GM19452 (cell line): ENCODE results near the gene KSR1.
"Not testable (repeated sequence)": the region's sequence is repeated elsewhere in the genome, so short reads cannot be mapped to it uniquely, and the experiment has no call there.

Source experiments
- ATAC-seq: cut with Tn5 transposase; IDR thresholded peaks from one replicate; pipeline ENCODE4 v1.9.1; 2021; ENCODE audit not compliant: unreplicated experiment

KSR1 gene

DNA sequence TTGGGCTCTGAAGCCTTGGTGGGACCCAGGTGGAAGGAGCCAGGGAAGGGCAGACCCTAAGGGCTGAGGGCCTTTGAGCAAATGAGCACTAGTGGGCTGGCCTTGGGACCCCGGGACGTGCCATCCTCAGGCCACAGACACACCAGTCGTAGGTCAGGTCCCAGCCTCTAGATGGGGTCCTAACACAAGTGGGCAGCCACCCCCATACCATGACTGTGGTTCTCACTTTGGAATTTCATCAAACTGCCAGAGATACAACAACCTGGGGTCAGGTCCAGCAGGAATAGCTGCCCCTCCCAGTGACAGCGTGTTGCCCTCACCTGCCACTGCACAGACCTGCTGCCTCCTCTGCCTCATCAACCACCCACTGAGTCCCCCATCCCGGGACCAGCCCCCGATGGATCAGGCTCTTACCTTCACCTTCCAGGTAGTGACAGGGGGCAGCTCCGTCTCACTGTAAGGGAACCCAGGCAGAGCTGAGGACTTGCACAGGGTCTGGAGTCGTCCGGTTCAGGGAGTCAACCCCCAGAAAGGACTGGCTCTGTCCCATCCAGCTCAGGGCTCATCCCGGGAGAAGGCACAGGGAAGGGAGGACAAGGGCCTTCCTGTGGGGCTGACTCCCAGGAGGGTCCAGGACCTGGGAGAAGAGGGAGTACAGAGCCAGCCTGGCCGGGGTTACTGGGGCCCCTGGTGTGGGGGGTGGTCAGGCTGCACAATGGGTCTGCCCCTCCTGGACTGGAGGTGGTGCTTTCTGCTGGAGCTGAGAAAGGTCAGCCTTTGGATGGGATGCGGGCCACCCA, 214.7 kb downstream of the KSR1 start:
- no peak for ATAC-seq

DNA sequence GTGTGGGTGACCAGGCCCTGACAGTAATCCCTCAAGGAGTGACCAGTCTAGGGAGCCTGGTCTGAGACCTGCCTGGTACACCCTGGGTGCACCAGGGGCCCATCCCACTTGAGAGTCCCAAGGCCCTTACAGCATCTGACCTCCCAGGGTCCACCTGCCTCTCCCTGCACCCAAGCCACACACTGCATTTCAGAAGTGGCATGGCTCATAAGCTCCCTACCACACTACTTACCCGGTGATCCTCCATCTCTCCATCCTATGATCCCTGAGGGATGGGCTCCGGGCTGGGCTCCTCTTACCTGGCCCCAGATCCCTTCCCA, 215.3 kb downstream of the KSR1 start:
- ATAC-seq, result no peak

DNA sequence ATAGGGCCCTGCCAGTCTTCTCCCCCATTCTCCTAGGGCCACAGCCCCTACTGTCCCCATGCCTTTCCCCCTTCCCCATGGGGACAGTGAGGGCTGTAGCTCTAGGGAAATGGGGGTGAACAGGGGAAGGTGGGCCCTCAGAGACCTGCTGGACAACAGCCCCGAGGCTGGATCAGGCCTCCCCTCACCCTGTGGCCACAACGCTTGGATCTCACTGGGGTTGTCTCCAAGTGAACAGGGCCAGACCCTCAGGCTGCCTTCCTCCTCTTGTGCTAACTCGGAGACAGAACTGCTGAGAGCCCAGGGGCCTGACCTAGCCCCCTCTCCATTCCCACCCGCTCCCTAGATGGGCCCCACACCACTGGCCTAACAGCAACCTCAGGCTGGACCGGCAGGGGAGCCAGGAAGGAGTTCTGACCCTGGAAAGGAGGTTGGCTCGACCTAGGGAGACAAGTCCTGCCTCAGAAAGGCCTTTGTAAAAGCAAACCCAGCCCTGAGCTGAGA, 215.8 kb downstream of the KSR1 start:
- not testable (repeated sequence) for ATAC-seq

- no peak for ATAC-seq
Observed at GRCh38 chr17:27674335-27674734, 218.1 kb downstream of the KSR1 start.
